NT2/D1 (cell line): Measurements from ENCODE around the gene STOML3.

Experiments used
- DNase-seq: peaks from one replicate; pipeline ENCODE4 v3.0.0-alpha.2; 2011; ENCODE audit warnings: low read depth, low spot score
- H3K27me3 ChIP-seq: 2 replicates; pipeline ENCODE4 v1.6.0; 2011; ENCODE audit warnings: mild to moderate bottlenecking; ENCODE audit not compliant: insufficient read length, insufficient read depth
- H3K36me3 ChIP-seq: 2 replicates; pipeline ENCODE4 v1.6.1; 2011; ENCODE audit warnings: mild to moderate bottlenecking, low read length, mixed read lengths; ENCODE audit not compliant: insufficient read depth, insufficient read length
- H3K4me1 ChIP-seq: 2 replicates; pipeline ENCODE4 v1.5.1; 2011; ENCODE audit not compliant: insufficient read depth, insufficient read length
- H3K4me3 ChIP-seq: 2 replicates; pipeline ENCODE4 v1.5.1; 2011; ENCODE audit warnings: low read depth; ENCODE audit not compliant: insufficient read length
- H3K9ac ChIP-seq: 2 replicates; pipeline ENCODE4 v1.6.0; 2011; ENCODE audit warnings: low read depth; ENCODE audit not compliant: insufficient read length
- H3K9me3 ChIP-seq: 2 replicates; pipeline ENCODE4 v1.5.1; 2011; ENCODE audit warnings: mild to moderate bottlenecking, low read length; ENCODE audit not compliant: insufficient read depth
- SUZ12 ChIP-seq: IDR thresholded peaks from 2 replicates; pipeline ENCODE4 v1.6.1; 2011; ENCODE audit not compliant: insufficient read length, insufficient read depth; ENCODE audit errors: extremely low read depth
- YY1 ChIP-seq: IDR thresholded peaks from 2 replicates; pipeline ENCODE4 v1.6.1; 2011; ENCODE audit not compliant: insufficient read length, insufficient read depth
- ZNF274 ChIP-seq: IDR thresholded peaks from 2 replicates; pipeline ENCODE4 v1.6.1; 2011; ENCODE audit warnings: mild to moderate bottlenecking, low read depth, low read length

STOML3 gene

GRCh38 chr13:38947054-38947453 lies 43.6 kb downstream of the STOML3 start:
- Histone ChIP-seq H3K27me3 (no peaks in the 10 kb centered on the region), H3K9ac (no peak overlapping the region), H3K4me1 (no peaks in the 10 kb centered on the region), H3K36me3 (no peaks in the 10 kb centered on the region), H3K4me3 (no peak overlapping the region), H3K9me3 (no peaks in the 10 kb centered on the region)
- DNase-seq = no peak
- no peak for TF ChIP-seq ZNF274
- TF ChIP-seq SUZ12 = no peak
- no peak for TF ChIP-seq YY1

GRCh38 chr13:38944219-38944618 lies 46.4 kb downstream of the STOML3 start:
- Histone ChIP-seq H3K36me3 (no peaks in the 10 kb centered on the region), H3K9ac (no peak overlapping the region), H3K4me3 (no peak overlapping the region), H3K27me3 (no peaks in the 10 kb centered on the region), H3K9me3 (no peaks in the 10 kb centered on the region), H3K4me1 (no peaks in the 10 kb centered on the region)
- DNase-seq = no peak
- TF ChIP-seq SUZ12 (no peak), ZNF274 (no peak), YY1 (no peak)

GRCh38 chr13:38943231-38943630 lies 47.4 kb downstream of the STOML3 start:
- H3K36me3 ChIP-seq = no peaks in the 10 kb centered on the region
- no peak overlapping the region for H3K4me3 ChIP-seq
- no peak for TF ChIP-seq ZNF274
- TF ChIP-seq SUZ12 = no peak
- no peak for TF ChIP-seq YY1
- no peak overlapping the region for H3K9ac ChIP-seq
- no peaks in the 10 kb centered on the region for H3K4me1 ChIP-seq
- no peaks in the 10 kb centered on the region for H3K27me3 ChIP-seq
- H3K9me3 ChIP-seq = no peaks in the 10 kb centered on the region
- no peak for DNase-seq

GRCh38 chr13:38941353-38941945 lies 49.2 kb downstream of the STOML3 start:
- H3K36me3 ChIP-seq = no peaks in the 10 kb centered on the region
- H3K9me3 ChIP-seq = no peaks in the 10 kb centered on the region
- TF ChIP-seq SUZ12 (no peak), ZNF274 (no peak), YY1 (no peak)
- no peak overlapping the region for H3K4me3 ChIP-seq
- no peaks in the 10 kb centered on the region for H3K27me3 ChIP-seq
- DNase-seq = no peak
- no peaks in the 10 kb centered on the region for H3K4me1 ChIP-seq
- no peak overlapping the region for H3K9ac ChIP-seq

GRCh38 chr13:38933786-38934185 lies 56.8 kb downstream of the STOML3 start:
- H3K9me3 ChIP-seq = no peaks in the 10 kb centered on the region

GRCh38 chr13:38922170-38922569 lies 68.5 kb downstream of the STOML3 start:
- no peak for TF ChIP-seq ZNF274
- TF ChIP-seq YY1 = no peak
- TF ChIP-seq SUZ12 = no peak
- no peaks in the 10 kb centered on the region for H3K36me3 ChIP-seq
- no peak for DNase-seq
- no peak overlapping the region for H3K9ac ChIP-seq
- no peak overlapping the region for H3K4me3 ChIP-seq
- no peaks in the 10 kb centered on the region for H3K27me3 ChIP-seq
- H3K4me1 ChIP-seq = no peaks in the 10 kb centered on the region
- no peaks in the 10 kb centered on the region for H3K9me3 ChIP-seq

More at GRCh38 chr13:38933786-38934185, 56.8 kb downstream of the STOML3 start:
- TF ChIP-seq ZNF274 (no peak), YY1 (no peak), SUZ12 (no peak)
- Histone ChIP-seq H3K27me3 (no peaks in the 10 kb centered on the region), H3K9ac (no peak overlapping the region), H3K4me3 (no peak overlapping the region), H3K4me1 (no peaks in the 10 kb centered on the region), H3K36me3 (no peaks in the 10 kb centered on the region)
- no peak for DNase-seq

- TF ChIP-seq YY1 = no peak
- TF ChIP-seq SUZ12 = no peak
- TF ChIP-seq ZNF274 = no peak
- Histone ChIP-seq H3K9me3 (no peaks in the 10 kb centered on the region), H3K36me3 (no peaks in the 10 kb centered on the region), H3K27me3 (no peaks in the 10 kb centered on the region), H3K9ac (no peak overlapping the region), H3K4me1 (no peaks in the 10 kb centered on the region), H3K4me3 (no peak overlapping the region)
- DNase-seq = no peak
These were observed 69.5 kb downstream of the STOML3 start for GRCh38 chr13:38921081-38921480.
